Stimulated activated CD8-positive, alpha-beta memory T cell treated with anti-CD3 and anti-CD28 coated beads, Interleukin-2, amount 100 ng/mL, for 48 hours (primary cell): ENCODE data around the gene RNASE7.

Experiments used
- DNase-seq, 2 donors: peaks; one replicate each; pipeline ENCODE4 v3.0.0-alpha.2; 2020; ENCODE audit warnings: low read depth in 2 of 2

RNASE7 gene

GRCh38 chr14:21068521-21069387 lies 26.6 kb downstream of the RNASE7 start:
- DNase-seq = no peak

- no peak for DNase-seq
These were observed 27.4 kb downstream of the RNASE7 start for GRCh38 chr14:21069388-21070082.

GRCh38 chr14:21070083-21070609 lies 28.0 kb downstream of the RNASE7 start, which contains the start of gene ARHGEF40:
ARHGEF40 (plus strand) TSS chr14:21070304; CDS start chr14:21070397, 93 bp downstream.
- no peak for DNase-seq

- no peak for DNase-seq
These were observed 28.6 kb downstream of the RNASE7 start for GRCh38 chr14:21070610-21071224.

- DNase-seq = peak; percentile 40 to 47
These were observed 29.3 kb downstream of the RNASE7 start for GRCh38 chr14:21071225-21072030.

- no peak for DNase-seq
These were observed 29.9 kb downstream of the RNASE7 start for GRCh38 chr14:21072031-21072473.

- no peak for DNase-seq
These were observed 30.7 kb downstream of the RNASE7 start for GRCh38 chr14:21072781-21073339.

GRCh38 chr14:21073921-21074320 lies 31.8 kb downstream of the RNASE7 start:
- no peak for DNase-seq

GRCh38 chr14:21074398-21075272 lies 32.5 kb downstream of the RNASE7 start:
- no peak for DNase-seq

- no peak for DNase-seq
These were observed 33.7 kb downstream of the RNASE7 start for GRCh38 chr14:21075719-21076437.

- no peak for DNase-seq
These were observed 35.5 kb downstream of the RNASE7 start for GRCh38 chr14:21077672-21078071.

GRCh38 chr14:21078287-21078686 lies 36.1 kb downstream of the RNASE7 start:
- no peak for DNase-seq

- no peak for DNase-seq
These were observed 36.6 kb downstream of the RNASE7 start for GRCh38 chr14:21078726-21079125.

- no peak for DNase-seq
These were observed 39.5 kb downstream of the RNASE7 start for GRCh38 chr14:21081521-21082142.

GRCh38 chr14:21083565-21084325 lies 41.6 kb downstream of the RNASE7 start:
- no peak for DNase-seq

GRCh38 chr14:21084396-21084795 lies 42.2 kb downstream of the RNASE7 start:
- DNase-seq = no peak

GRCh38 chr14:21084998-21085853 lies 43.1 kb downstream of the RNASE7 start:
- no peak for DNase-seq
